ENCODE measurements around the gene ABRACL.
"Not testable (repeated sequence)": the region's sequence is repeated elsewhere in the genome, so short reads cannot be mapped to it uniquely, and the experiment has no call there.

The ABRACL gene

DNA sequence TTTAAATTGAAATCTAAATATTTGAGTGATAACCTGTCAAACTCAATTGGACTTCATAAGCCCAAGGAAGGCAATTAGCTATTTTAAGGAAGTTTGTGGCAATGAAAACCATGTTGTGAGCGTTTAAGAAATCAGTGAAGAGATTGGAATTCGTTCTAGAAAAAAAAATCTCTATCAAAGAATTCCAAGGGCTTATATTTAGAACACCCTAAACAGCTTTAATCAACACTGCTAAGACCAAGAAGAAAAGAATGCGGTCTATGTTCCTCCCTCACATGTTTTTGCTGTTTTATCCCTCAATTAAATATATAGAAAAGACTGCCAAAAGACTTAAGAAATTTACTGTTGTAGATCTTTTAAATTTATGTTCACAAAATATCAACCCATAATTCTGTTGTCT lies 16.6 kb upstream of the ABRACL start:
- DNase-seq: no peak

- DNase-seq: no peak
Measured at GRCh38 chr6:139013185-139013800, 15.3 kb upstream of the ABRACL start.

GRCh38 chr6:139014945-139015344 lies 13.6 kb upstream of the ABRACL start:
- no peak for DNase-seq

- no peak for DNase-seq
Measured at GRCh38 chr6:139016337-139017213, 12.0 kb upstream of the ABRACL start.

GRCh38 chr6:139017227-139017626 lies 11.3 kb upstream of the ABRACL start:
- no peak for DNase-seq

GRCh38 chr6:139019722-139020121 lies 8.8 kb upstream of the ABRACL start:
- no peak for DNase-seq

DNA sequence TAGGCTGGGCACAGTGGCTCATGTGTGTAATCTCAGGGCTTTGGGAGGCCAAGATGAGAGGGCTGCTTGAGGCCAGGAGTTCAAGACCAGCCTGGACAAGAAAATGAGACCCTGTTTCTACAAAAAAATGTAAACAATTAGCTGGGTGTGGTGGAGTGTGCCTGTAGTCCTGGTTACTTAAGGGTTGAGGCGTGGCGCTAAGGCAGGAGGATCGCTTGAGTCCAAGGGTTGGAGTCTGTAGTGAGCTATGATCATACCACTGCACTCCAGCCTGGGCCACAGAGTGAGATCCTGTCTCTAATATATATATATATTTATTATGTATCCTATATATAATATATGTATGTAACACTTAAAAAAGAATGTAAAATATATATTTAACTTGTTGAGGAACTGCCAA lies 7.9 kb upstream of the ABRACL start:
- DNase-seq: no peak

- not testable (repeated sequence) for DNase-seq
Measured at GRCh38 chr6:139025416-139025815, 3.1 kb upstream of the ABRACL start.

GRCh38 chr6:139027620-139028182 lies 844 bp upstream of the ABRACL start:
- peak; percentile 31 for DNase-seq

DNA sequence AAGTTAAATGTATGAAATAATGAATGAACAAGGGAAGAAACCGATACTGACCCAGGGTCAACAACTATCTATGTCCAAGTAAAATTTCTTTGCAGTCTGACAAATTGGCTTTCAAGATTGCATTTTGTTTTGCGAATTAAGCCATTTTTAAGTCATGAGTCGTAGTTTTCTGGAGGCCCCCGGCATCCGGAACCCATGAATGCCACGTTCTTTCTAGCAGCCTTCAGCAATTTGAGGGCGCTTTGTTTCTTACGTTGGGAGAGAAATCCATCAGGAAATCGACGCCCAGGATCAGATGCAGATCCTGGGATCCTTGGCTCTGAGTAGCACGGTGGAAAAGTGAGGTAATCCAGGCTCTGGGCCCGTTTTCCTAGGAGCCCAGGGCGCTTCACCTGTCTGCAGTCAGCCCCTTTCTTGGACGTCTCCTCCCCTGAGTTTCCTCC lies 309 bp upstream of the ABRACL start:
- DNase-seq: peak; percentile 48

DNA sequence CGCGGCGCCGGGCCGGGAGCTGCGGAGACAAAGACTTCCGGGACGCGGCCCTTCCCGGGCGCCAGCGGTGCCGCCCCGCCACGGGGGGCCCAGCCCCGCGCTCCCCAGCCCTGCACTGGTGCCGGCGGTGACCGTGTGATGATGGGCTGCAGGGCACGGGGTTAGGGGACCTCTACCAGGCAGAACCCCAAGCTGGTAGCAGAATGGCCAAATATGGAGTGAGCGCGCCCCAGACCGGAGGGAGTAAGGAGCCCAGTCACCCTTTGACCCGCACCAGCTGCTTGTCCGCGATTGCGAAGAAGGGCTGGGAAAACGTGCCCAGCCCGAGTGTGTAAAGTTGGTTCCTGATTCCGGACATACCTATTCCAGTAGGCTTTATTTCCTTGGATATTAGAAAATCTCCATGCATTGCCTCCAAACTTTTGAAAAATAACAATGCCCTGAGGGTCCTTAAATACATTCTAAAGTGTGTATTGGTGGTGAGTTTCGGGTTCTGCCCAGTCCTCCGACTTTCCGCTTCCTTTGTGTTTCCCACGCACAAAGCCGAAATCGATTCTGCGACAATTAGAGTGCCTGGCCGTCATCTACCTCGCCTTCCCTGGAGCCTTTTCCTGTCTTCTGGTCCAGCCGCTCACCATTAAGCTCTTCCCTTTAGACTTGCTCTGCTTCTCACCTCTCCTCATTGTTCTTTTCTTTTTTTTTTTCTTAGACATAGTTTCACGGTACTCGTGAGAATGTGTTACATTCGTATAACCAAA lies 1.1 kb downstream of the ABRACL start:
- DNase-seq: peak; percentile 44

GRCh38 chr6:139030228-139030963 lies 1.9 kb downstream of the ABRACL start:
- DNase-seq: no peak

- peak; percentile 77 for DNase-seq
Measured at GRCh38 chr6:139037490-139037889, 8.9 kb downstream of the ABRACL start.

- no peak for DNase-seq
Measured at GRCh38 chr6:139044250-139044649, 15.7 kb downstream of the ABRACL start.

DNA sequence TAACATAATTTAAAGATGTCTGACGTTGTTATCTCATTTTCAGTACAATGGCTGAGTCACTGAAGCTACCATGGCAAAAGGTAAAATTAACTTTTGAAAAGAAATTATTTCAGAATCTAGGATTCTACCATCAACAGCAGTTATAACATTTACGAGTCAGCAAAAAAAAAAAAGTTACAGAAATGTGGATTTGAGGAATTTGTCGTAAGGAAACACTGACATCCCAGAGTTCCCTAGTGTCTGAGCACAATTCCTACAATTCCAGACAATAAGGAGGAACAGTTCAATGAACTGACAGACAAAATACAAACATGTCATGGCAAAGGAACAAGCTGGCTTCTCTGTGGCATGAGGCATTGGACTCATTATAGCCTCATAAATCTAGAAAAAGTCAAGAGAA lies 19.1 kb downstream of the ABRACL start:
- DNase-seq: no peak

GRCh38 chr6:139048912-139049311 lies 20.4 kb downstream of the ABRACL start:
- DNase-seq: not testable (repeated sequence)

DNA sequence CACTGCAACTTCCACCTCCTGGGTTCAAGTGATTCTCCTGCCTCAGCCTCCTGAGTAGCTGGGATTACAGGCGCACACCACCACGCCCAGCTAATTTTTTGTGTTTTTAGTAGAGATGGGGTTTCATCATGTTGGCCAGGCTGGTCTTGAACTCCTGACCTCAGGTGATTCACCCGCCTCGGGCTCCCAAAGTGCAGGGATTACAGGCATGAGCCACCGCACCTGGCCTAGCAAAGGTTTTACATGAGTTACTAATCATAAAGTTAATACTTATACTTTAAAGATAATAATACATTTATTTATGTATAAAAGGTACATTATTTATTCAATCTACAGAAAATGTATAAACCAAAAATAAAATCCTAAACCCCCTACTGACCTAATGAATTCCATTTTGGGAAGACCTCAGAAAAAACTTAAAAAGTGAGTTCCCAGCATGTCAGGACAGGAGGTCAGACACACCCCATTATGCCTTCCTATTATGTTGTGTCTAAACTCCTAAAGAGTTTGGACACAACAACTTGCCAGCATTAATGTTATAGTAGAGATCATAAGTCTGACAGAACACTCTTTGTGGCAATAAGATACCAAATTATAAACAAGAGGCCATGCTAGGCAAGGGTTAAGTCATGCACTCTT lies 21.7 kb downstream of the ABRACL start:
- not testable (repeated sequence) for DNase-seq

DNA sequence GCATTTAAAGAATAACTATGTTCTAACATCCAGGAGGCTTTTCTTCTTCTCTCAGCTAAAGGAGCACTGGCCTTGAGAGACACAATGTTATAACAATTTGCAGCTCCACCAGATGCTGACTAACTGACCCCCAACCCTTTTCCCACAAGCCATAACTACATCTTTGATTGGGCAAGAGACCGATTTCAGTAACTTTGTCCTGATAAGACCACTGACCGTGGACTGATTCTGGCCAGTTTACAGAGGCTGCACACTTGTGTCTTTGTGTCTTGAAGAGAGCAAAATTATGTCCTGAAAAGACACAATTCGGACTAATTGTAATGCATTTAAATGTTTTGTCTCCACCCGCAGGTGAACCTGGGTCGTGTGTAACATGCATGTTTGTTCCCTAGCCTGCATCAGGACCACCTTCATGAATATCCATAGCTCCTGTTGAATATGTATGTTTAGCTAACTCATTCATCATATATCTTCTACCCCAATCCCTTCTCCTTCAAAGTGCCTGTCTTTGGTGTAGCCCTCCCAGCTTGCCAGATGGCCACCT lies 22.3 kb downstream of the ABRACL start:
- no peak for DNase-seq

DNA sequence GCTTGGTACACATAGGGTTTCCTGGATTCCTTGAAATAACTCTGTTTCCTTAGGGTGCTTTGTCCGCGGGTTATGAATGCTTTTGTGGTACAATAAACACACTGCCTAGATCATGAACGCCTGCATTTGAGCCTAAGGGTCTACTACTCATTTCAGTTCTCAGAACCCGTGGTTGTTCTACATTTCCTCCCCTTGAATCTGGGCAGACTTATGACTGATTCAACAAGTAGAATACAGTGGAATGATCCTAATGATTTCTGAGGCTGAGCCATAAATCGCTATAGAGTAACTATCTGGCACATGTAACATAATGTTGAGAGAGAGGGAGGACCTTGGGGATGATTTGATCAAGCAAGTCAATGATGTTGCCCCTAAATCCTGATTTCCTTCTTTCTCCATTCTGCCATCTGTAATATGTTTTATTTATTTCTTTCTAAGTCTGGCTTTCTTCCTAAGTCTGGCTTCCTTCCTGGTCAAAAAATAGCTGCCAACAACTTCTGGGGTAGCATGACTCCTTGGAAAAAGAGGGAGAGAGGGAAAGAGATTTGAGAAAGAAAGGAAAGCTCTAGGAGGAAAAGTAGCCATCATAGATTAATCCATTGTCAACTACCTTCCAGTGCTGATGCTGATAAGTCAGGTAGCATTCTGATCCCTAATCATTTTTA lies 23.0 kb downstream of the ABRACL start:
- no peak for DNase-seq

DNA sequence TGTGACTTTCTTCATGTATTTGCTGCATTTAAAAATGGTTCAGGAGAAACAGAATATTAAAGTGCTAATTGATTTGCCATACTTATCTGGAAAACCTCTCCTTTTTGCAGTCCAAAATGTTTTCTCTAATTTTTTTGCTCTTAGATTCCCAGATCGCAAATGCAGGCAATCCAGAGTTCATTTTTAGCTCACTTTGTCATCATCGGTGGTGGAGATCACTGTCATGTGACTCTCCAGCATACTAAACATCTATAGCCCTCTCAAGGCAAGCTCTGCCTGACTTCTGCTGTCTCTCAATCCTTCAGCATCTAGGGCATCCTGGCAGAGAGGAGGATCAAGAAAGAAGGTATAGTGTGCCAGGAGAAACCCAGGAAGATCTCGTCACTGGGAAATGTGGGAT lies 24.8 kb downstream of the ABRACL start:
- DNase-seq: no peak

DNA sequence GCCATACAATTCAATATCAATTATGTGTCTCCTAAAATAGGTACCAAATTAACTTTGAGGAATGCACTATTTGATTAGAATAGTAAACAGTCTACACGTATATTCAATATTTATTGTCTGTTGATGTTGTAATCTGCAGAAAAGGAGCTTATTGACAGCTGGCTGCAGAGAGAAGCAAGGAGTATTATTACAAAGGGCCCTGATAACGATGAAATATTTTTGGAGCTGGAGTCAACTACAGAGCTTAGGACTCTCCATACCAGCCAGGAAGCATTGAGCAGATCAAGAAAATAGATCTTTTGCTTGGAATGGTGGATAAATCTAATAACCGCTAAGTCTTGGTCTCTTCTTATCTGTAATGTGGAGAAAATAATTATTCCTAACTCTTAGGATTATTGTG lies 25.5 kb downstream of the ABRACL start:
- DNase-seq: no peak

All from fibroblast of skin of scalp (primary cell).